GM19467 (cell line): ENCODE results near the gene CAPN5.
"Not testable (repeated sequence)": the region's sequence is repeated elsewhere in the genome, so short reads cannot be mapped to it uniquely, and the experiment has no call there.

Experiments used
- ATAC-seq: cut with Tn5 transposase; IDR thresholded peaks from one replicate; pipeline ENCODE4 v1.9.1; 2021; ENCODE audit warnings: mild to moderate bottlenecking, moderate library complexity; ENCODE audit not compliant: unreplicated experiment

The CAPN5 gene

GRCh38 chr11:77094841-77095365 is 28.1 kb downstream of the CAPN5 start:
- no peak for ATAC-seq

- no peak for ATAC-seq
Measured at GRCh38 chr11:77095551-77096490, 29.1 kb downstream of the CAPN5 start.

GRCh38 chr11:77096591-77097019 is 29.8 kb downstream of the CAPN5 start:
- no peak for ATAC-seq

GRCh38 chr11:77097180-77097579 is 30.4 kb downstream of the CAPN5 start:
- not testable (repeated sequence) for ATAC-seq

GRCh38 chr11:77100166-77101042 is 33.6 kb downstream of the CAPN5 start:
- ATAC-seq, result no peak

- no peak for ATAC-seq
Measured at GRCh38 chr11:77101043-77101537, 34.3 kb downstream of the CAPN5 start.

- no peak for ATAC-seq
Measured at GRCh38 chr11:77102246-77103210, 35.8 kb downstream of the CAPN5 start, which contains the start of gene OMP. OMP (plus strand) TSS chr11:77102840; CDS start chr11:77102840, 0 bp downstream.

- ATAC-seq, result no peak
Measured at GRCh38 chr11:77103319-77103718, 36.5 kb downstream of the CAPN5 start.

- ATAC-seq, result no peak
Measured at GRCh38 chr11:77104727-77105126, 38.0 kb downstream of the CAPN5 start.

GRCh38 chr11:77106321-77106720 is 39.5 kb downstream of the CAPN5 start:
- ATAC-seq, result no peak

- ATAC-seq, result no peak
Measured at GRCh38 chr11:77106759-77107158, 40.0 kb downstream of the CAPN5 start.

- ATAC-seq, result no peak
Measured at GRCh38 chr11:77107950-77108349, 41.2 kb downstream of the CAPN5 start.

GRCh38 chr11:77108436-77108835 is 41.7 kb downstream of the CAPN5 start:
- ATAC-seq, result no peak

- no peak for ATAC-seq
Measured at GRCh38 chr11:77109236-77110019, 42.7 kb downstream of the CAPN5 start.

- no peak for ATAC-seq
Measured at GRCh38 chr11:77110836-77111235, 44.1 kb downstream of the CAPN5 start.

GRCh38 chr11:77111277-77111676 is 44.5 kb downstream of the CAPN5 start:
- ATAC-seq, result no peak

- ATAC-seq, result no peak
Measured at GRCh38 chr11:77111946-77112345, 45.2 kb downstream of the CAPN5 start.

- no peak for ATAC-seq
Measured at GRCh38 chr11:77112641-77113381, 46.0 kb downstream of the CAPN5 start.
